GM18909 (cell line): ENCODE results near the gene DPH6.
"Not testable (repeated sequence)": the region's sequence is repeated elsewhere in the genome, so short reads cannot be mapped to it uniquely, and the experiment has no call there.

Experiments
- ATAC-seq: cut with Tn5 transposase; IDR thresholded peaks from one replicate; pipeline ENCODE4 v1.9.1; 2021; ENCODE audit warnings: mild to moderate bottlenecking; ENCODE audit not compliant: unreplicated experiment, poor library complexity

DPH6 gene

DNA sequence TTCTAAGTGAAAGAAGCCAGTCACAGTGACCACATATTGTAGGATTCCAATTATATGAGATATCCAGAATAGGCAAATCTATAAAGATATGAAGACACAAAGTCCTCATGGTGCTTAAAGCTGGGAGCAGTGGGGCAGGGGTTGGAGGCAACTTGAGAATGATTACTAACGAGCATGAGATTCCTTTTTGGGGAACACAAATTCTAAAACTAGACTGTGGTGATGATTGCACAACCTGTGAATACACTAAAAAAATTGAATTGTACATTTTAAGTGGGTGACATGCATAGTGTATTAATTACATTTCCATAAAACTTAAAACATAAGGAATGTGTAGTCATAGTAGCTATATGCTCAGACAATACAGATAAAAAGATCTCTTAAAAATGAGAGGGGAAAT, 103.2 kb downstream of the DPH6 start:
- ATAC-seq: no peak

- not testable (repeated sequence) for ATAC-seq
Observed at GRCh38 chr15:35441279-35441678, 104.7 kb downstream of the DPH6 start.

GRCh38 chr15:35440265-35440664, 105.7 kb downstream of the DPH6 start:
- ATAC-seq: no peak

DNA sequence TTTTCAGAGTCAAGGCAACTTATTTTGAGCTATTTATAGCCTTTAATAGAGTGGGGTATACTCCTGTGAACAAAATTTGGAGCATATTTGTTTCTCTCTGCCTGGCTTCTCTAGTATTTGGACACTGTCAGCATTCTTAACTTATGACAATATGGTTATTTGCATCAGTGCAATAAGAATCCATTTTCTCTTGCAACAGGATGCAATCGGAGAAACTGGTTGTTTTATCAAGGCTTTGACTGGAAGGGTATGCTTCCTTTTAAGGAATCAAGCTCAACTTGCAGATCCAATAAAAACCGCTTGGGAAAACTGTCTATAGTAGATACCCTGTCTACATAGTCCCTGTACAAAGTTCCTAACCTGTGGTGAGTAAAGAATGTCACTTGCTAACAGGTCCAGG, 106.7 kb downstream of the DPH6 start:
- no peak for ATAC-seq

DNA sequence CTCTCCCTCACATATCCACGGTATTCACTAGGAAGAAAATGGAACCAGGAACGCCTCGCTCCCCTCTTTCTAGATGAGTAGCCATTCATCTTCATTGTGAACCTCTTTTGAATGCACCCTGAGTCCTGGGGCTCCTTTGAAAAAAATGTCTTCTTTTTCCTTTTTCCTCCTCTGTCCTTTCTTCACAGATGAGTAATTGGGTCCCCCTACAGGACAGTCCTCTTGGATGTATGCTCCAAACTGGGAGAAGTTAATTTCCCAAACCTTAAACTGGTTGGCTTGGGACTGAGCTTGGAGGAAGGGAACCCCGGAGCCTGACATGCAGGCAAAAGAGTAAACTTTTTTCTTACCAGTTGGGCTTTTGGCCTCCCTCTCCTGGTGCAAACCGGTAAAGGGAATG, 108.8 kb downstream of the DPH6 start:
- ATAC-seq: no peak

DNA sequence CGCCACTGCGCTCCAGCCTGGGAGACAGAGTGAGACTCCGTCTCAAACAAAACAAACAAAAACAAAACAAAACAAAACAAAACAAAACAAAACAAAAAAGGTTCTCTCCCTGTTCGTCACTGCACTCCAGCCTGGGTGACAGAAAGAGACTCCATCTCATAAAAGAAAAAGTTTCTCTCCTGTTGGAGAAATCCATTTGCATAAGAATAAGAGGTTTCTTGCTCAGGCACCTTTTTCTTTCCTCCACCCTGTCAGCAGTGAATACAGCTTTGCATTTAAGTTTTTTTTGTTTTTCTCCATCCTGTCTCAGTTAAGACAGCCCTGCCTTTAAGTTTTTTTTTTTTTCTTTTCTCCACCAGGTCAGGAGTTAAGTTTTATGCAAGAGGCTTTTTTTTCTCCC, 109.5 kb downstream of the DPH6 start:
- no peak for ATAC-seq

- ATAC-seq: no peak
Observed at GRCh38 chr15:35431281-35431680, 114.7 kb downstream of the DPH6 start.

GRCh38 chr15:35430301-35430700, 115.7 kb downstream of the DPH6 start:
- no peak for ATAC-seq

GRCh38 chr15:35427496-35427895, 118.5 kb downstream of the DPH6 start:
- no peak for ATAC-seq

GRCh38 chr15:35427091-35427490, 118.9 kb downstream of the DPH6 start:
- ATAC-seq: no peak

- no peak for ATAC-seq
Observed at GRCh38 chr15:35410775-35411174, 135.2 kb downstream of the DPH6 start.

DNA sequence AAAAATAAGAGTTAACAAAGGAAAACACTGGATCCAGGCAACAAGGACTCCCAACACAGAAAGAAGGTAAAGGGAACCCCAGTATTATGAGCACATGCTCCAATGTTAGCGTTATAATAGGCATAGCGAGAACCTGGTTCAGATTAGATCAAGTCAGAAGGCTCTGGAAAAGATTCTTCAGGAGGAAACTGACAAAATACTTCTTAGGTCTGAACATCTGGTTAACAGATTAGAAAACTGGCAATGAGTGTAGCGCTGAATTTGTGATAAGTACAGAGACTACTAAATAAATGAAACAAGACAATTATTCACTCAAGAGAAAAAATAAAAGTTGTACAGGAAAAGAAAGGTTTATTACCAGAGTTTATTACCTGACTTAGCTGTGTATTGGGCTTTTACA, 146.1 kb downstream of the DPH6 start:
- ATAC-seq: no peak

- ATAC-seq: no peak
Observed at GRCh38 chr15:35397027-35397426, 148.9 kb downstream of the DPH6 start.

DNA sequence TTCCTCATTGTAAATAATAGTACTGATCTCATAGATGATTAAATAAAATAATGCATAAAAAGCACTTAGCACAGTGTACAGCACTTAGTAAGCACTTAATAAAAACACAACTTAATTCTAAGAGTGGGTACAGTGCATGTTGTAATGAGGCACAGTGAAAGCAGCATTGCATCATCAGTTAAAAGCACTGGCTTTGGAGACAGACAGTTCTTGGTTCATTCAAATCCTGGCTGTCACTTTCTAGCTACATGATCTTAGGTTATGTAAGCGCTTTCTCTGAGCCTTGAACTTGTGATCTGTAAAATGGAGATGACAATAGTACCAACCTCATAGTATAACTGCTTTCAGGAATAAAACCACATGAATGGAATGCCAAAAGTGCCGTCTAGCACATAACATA, 151.5 kb downstream of the DPH6 start:
- no peak for ATAC-seq

- no peak for ATAC-seq
Observed at GRCh38 chr15:35393398-35393797, 152.6 kb downstream of the DPH6 start.

GRCh38 chr15:35391408-35391984, 154.5 kb downstream of the DPH6 start:
- ATAC-seq: not testable (repeated sequence)

DNA sequence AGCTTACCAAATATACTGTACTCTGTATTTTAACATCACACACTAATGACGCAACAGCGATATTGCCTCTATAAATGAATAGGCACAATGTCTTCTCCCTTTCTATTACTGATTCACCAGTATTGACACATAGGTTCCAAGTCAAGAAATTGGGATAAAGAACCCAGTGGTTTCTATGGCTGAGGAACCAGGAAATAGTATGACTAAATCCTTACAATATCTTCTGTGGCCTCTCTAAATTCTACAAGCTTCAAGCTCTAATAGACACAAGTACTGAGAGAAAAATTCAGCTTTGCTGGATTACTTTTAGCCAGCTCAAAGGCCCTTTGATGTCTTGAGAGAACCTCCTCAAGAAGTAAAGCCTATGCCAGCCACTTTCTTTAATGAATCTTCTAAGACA, 162.5 kb downstream of the DPH6 start:
- no peak for ATAC-seq

DNA sequence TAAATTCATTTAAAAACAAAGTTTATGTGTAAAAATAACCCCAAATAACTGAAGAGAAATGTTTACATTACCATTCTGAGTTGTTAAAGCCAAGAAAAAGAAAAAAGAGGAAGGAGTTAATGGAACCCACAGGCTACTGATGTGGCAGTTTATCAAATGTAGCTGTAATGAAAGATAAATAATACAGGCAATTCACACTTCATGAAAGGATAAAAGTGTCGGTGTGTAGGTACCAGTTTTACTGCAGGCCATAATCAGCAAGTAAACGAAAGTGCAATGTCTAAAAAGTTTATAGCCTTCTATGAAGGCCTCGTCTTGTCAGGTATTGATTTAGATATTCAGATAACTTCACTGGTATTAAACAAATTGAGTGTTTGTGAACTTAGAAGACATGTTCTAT, 164.6 kb downstream of the DPH6 start:
- ATAC-seq: no peak

- no peak for ATAC-seq
Observed at GRCh38 chr15:35379972-35380371, 166.0 kb downstream of the DPH6 start.

- not testable (repeated sequence) for ATAC-seq
Observed at GRCh38 chr15:35378454-35378853, 167.5 kb downstream of the DPH6 start.

DNA sequence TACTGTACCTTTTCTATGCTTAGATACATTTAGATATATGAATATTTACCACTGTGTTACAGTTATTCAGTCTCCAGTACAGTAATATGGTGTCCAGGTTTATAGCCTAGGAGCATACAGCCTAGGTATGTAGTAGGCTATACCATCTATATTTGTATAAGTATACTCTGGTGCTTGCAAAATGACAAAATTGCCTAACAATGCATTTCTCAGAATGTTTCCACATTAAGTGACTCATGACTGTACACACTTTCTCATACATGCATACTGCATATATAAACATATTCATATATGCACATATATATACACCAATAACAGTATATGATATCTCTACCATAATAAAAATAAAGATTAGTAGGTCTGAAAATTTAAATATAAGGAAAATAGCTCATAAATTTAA, 169.3 kb downstream of the DPH6 start:
- no peak for ATAC-seq

DNA sequence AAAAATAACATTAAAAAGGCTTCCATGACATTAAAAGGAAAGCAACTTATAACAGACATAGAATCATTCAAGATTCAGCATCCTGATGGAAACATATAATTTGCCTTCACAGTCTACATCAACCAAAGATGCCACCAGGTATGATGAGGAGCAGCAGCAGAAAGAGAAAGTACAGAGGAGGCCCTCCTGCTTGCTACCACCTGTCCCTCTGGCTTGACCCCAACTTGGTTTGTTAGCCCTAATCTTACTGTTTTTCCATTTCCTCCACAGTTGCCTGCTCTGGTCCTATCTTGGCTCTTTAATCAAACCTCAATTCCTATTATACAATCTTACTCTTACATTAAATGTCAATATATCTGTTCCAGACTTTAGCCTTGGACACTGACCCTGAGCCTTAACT, 171.3 kb downstream of the DPH6 start:
- no peak for ATAC-seq
